Right lobe of liver (tissue), 6 donors: ENCODE measurements around the gene ASB2. TPM values are rescaled to one million over a fixed set of nuclear protein-coding genes. Genes with fewer than 3 reads are reported as not detected.

Experiments
- ATAC-seq, 4 donors: fragments of 200-7000 bp; cut with Tn5 transposase; one replicate each; pipeline ENCODE4 v1.9.1; 2020; ENCODE audit warnings: mild to moderate bottlenecking in 4 of 4, moderate library complexity in 4 of 4
- DNase-seq, 3 donors: peaks; one replicate each; pipeline ENCODE4 v3.0.0-alpha.2; 2020
- H3K27ac ChIP-seq, 3 donors: fragments of 200-600 bp; one replicate each; pipeline ENCODE4 v1.8.0; 2022
- H3K27me3 ChIP-seq, 2 donors: fragments of 200-600 bp; one replicate each; pipeline ENCODE4 v1.8.0; 2022
- H3K36me3 ChIP-seq, 4 donors: fragments of 200-600 bp; sonication (generic) in 1 of 4; one replicate each; pipeline versions ENCODE4 v1.5.1 to v1.8.0; 2017 to 2022; ENCODE audit warnings: control low read depth in 1 of 4
- H3K4me1 ChIP-seq, 4 donors: fragments of 200-600 bp; sonication (generic) in 1 of 4; one replicate each; pipeline versions ENCODE4 v1.5.1 to v1.8.0; 2017 to 2022; ENCODE audit warnings: control low read depth in 1 of 4
- H3K4me3 ChIP-seq, 3 donors: fragments of 200-600 bp; one replicate each; pipeline ENCODE4 v1.8.0; 2022
- H3K9me3 ChIP-seq, 4 donors: fragments of 200-600 bp; sonication (generic) in 1 of 4; one replicate each; pipeline versions ENCODE4 v1.5.1 to v1.8.0; 2017 to 2022; ENCODE audit warnings: control low read depth in 1 of 4
- POLR2A ChIP-seq: fragments of 450-650 bp; IDR thresholded peaks from one replicate; pipeline ENCODE4 v1.6.1; 2017; ENCODE audit warnings: antibody characterized with exemption, mild to moderate bottlenecking
- WGBS: methylation state at CpG from one replicate; pipeline ENCODE4 v1.1.6; 2018; ENCODE audit warnings: low coverage, low lambda C conversion rate; ENCODE audit not compliant: insufficient coverage; ENCODE audit errors: missing lambda C conversion rate; 5-methylcytosine and 5-hydroxymethylcytosine counted together
- intact Hi-C, 2 donors: fragments of 100-400 bp; cut with DNase I; formaldehyde crosslinking; loops; one replicate each; pipeline versions ENCODE4 v1.11.2 to v1.14.1; 2022
- long read RNA-seq: library from polyadenylated mRNA; unstranded; transcript quantifications from one replicate; pipeline ENCODE4 v2.0.0, GENCODE V29; 2019
- total RNA-seq, 6 experiments: library from RNA; depleted of rRNA in 2 of 6; stranded (reverse); fragments of >200 nt in 2 of 6; fragmentation: NEBNext Ultra II Directional in 3 of 6; extraction: Animal tissue kit (Norgen Biotek cat#: 25700) in 3 of 6; gene quantifications; one replicate each; pipeline versions ENCODE4 v1.1.0 to v1.2.4, GENCODE V29; 2016 to 2023
- TF ChIP-seq, protein P1 (sequence below), 4 donors: fragments of 200-600 bp in 3 of 4; fragments of 450-650 bp in 1 of 4; IDR thresholded peaks; one replicate each; pipeline versions ENCODE4 v1.5.1 to v1.8.0; 2016 to 2022; ENCODE audit warnings: antibody characterized with exemption in 4 of 4, mild to moderate bottlenecking in 2 of 4
- donor health status: DM: no; HTN: yes; CAD: no.
- donor health status: DM: no; HTN: no; CAD: no.
- donor health status: DM: no; HTN: no; CAD: no.
- donor health status: DM: no; HTN: yes; CAD: no.
- donor health status: DM: no; HTN: yes; CAD: no.

The ASB2 gene, protein sequence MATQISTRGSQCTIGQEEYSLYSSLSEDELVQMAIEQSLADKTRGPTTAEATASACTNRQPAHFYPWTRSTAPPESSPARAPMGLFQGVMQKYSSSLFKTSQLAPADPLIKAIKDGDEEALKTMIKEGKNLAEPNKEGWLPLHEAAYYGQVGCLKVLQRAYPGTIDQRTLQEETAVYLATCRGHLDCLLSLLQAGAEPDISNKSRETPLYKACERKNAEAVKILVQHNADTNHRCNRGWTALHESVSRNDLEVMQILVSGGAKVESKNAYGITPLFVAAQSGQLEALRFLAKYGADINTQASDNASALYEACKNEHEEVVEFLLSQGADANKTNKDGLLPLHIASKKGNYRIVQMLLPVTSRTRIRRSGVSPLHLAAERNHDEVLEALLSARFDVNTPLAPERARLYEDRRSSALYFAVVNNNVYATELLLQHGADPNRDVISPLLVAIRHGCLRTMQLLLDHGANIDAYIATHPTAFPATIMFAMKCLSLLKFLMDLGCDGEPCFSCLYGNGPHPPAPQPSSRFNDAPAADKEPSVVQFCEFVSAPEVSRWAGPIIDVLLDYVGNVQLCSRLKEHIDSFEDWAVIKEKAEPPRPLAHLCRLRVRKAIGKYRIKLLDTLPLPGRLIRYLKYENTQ
- under 1 TPM; 0.20 to 0.59 (median 0.28) TPM for total RNA-seq
- long read RNA-seq: 0 reads

DNA sequence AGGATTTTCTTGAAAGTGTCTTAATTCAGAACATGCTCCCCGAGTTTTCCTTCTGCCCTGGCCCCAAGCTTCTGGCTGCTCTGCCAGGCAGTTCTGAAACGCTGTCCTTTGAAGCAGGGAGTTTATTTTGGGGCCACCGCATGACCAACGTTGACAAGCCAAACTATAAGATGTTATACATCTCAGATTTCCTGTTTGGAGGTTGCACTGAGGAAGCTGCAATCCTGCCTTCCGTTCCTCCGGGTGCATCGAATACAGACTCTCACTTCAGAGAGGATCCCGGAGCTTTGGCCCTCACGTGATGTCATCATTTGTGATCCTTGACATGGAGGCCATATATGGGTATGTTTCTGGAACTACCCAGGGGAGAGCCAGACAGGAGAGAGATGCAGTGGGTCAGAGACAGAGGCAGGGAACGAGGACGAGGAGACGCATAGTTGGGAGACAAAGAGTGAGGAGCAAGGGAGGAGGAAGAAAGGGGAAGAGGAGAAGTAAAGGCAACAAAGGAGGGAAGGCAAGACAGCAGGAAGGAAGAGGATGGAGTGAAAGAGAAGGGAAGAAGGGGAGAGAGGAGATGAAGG lies at the start of gene ASB2:
Gene ASB2, minus strand, starts transcription at position 94 of the 581 bp plus-strand sequence. CDS start 12,031 bp downstream, outside the sequence.
- DNase-seq (no peak), ATAC-seq (no peak)
- 28% methylated on average over 12 of the region's 12 CpGs for WGBS
- TF ChIP-seq, protein P1, sequence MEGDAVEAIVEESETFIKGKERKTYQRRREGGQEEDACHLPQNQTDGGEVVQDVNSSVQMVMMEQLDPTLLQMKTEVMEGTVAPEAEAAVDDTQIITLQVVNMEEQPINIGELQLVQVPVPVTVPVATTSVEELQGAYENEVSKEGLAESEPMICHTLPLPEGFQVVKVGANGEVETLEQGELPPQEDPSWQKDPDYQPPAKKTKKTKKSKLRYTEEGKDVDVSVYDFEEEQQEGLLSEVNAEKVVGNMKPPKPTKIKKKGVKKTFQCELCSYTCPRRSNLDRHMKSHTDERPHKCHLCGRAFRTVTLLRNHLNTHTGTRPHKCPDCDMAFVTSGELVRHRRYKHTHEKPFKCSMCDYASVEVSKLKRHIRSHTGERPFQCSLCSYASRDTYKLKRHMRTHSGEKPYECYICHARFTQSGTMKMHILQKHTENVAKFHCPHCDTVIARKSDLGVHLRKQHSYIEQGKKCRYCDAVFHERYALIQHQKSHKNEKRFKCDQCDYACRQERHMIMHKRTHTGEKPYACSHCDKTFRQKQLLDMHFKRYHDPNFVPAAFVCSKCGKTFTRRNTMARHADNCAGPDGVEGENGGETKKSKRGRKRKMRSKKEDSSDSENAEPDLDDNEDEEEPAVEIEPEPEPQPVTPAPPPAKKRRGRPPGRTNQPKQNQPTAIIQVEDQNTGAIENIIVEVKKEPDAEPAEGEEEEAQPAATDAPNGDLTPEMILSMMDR (IDR thresholded peaks at IDR 0.05): no peak
- TF ChIP-seq POLR2A: no peak
- Histone ChIP-seq H3K27ac (no peak within 1 kb of the TSS), H3K4me1 (no peaks in the 10 kb centered on the region), H3K9me3 (no peaks in the 10 kb centered on the region), H3K27me3 (no peaks in the 10 kb centered on the region), H3K36me3 (no peaks in the 10 kb centered on the region), H3K4me3 (no peak within 1 kb of the TSS)
- intact Hi-C loops: no loop called here

DNA sequence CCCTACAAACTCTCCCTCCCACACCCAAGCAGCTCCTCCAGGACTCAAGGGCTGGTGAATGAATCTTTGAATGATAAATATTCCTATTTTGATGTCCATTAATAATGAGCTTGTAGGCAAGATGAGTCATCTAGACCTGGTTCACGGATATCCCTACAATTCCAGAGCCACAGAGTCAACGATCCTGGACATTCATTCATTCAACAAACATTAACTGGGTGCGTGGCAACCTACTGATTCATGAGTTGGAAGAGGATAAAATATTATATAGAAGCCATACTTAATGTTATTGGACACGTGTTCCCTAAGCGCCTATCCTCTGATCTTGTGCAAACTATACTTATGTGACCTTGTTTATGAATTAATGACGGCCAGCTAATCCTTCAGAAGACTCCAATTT lies 49.4 kb upstream of the ASB2 start:
- ATAC-seq: no peak
- 46% methylated on average over 6 of the region's 6 CpGs for WGBS

DNA sequence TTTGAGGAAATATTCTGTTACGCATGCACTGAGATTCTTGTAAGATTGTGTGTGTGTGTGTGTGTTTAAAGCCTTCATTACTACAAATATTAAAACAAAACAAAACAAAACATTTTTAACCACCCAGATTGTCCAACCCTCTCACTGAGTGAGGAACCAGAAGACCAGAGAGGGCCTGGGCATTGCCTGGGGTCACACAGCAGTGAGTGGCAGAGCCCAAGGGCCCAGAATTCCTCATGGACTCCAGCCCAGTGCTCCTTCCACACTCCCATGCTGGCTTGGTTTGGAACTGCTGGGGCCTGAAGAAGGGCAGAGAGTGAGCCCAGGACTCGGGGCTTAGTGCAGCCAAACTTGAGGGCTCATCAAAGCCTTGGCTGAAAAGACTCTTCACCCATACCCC lies 48.2 kb upstream of the ASB2 start:
- intact Hi-C loops: no loop called here

More for the DNA sequence above, 49.4 kb upstream of the ASB2 start:
- Histone ChIP-seq H3K4me3 (no peak overlapping the region), H3K9me3 (no peaks in the 10 kb centered on the region), H3K36me3 (no peaks in the 10 kb centered on the region), H3K27ac (no peak overlapping the region), H3K27me3 (no peaks in the 10 kb centered on the region), H3K4me1 (peaks cover 0 to 13% (median under 1%) of the 10 kb centered on the region in 4 donors)
- DNase-seq: no peak
- intact Hi-C loops: no loop called here
- no peak for TF ChIP-seq POLR2A
- TF ChIP-seq, protein P1 (IDR thresholded peaks at IDR 0.05): no peak

More for the DNA sequence above, 48.2 kb upstream of the ASB2 start:
- H3K27ac ChIP-seq: no peak overlapping the region
- no peaks in the 10 kb centered on the region for H3K9me3 ChIP-seq
- no peak for TF ChIP-seq POLR2A
- TF ChIP-seq, protein P1 (IDR thresholded peaks at IDR 0.05): no peak
- peaks cover 0 to 13% (median under 1%) of the 10 kb centered on the region in 4 donors for H3K4me1 ChIP-seq
- no peaks in the 10 kb centered on the region for H3K36me3 ChIP-seq
- no peaks in the 10 kb centered on the region for H3K27me3 ChIP-seq
- no peak overlapping the region for H3K4me3 ChIP-seq
- ATAC-seq (no peak), DNase-seq (no peak)
- 100% methylated on average over 1 of the region's 2 CpGs for WGBS
